Effector CD4-positive, alpha-beta T cell (primary cell): ENCODE data around the gene METTL23.

Source experiments
- DNase-seq: peaks from one replicate; pipeline ENCODE4 v3.0.0-alpha.2; 2020

The METTL23 gene

GRCh38 chr17:76775021-76775600, 48.5 kb downstream of the METTL23 start:
- no peak for DNase-seq

GRCh38 chr17:76781056-76781982, 54.7 kb downstream of the METTL23 start:
- no peak for DNase-seq

- DNase-seq, result no peak
These were observed 56.5 kb downstream of the METTL23 start for GRCh38 chr17:76783146-76783545.
